Measurements from ENCODE around the gene TMEM178B.
"Not testable (repeated sequence)": the region's sequence is repeated elsewhere in the genome, so short reads cannot be mapped to it uniquely, and the experiment has no call there.

TMEM178B gene

DNA sequence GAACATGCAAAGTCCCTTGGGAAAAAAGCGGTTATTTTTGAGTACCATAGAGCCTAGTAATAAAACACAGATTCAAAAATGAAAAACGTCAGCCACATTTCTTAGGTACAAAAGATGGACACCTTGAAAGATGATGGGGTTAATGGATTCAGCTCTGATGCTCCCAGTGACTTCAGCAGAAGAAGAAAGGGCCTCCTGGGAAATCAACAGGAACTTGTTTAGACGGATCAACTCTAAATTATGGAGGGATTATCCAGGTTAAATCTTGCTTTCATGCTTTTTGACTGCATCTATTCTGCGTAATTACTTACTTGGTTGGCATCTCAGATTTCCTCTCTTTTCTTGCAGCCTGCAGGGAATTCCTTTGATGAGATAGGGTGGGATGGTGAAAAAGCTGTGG is 82.5 kb downstream of the TMEM178B start:
- H3K9ac ChIP-seq (ENCODE audit: low read depth in 1 of 2, low read length in 2 of 2), result no peak overlapping the region
- H3K4me1 ChIP-seq (ENCODE audit: control insufficient read depth in 2 of 2, insufficient read depth in 2 of 2, low read length in 2 of 2), result no peaks in the 10 kb centered on the region
- H3K4me3 ChIP-seq (ENCODE audit: low read length in 2 of 2), result no peak overlapping the region
- no peak overlapping the region for H3K27ac ChIP-seq (ENCODE audit: low read depth in 2 of 2, low read length in 2 of 2)
- no peaks in the 10 kb centered on the region for H3K9me3 ChIP-seq (ENCODE audit: control insufficient read depth in 2 of 2, low read length in 2 of 2)
- no peaks in the 10 kb centered on the region for H3K36me3 ChIP-seq (ENCODE audit: control insufficient read depth in 2 of 2, insufficient read depth in 2 of 2, low read length in 2 of 2)
- H3K27me3 ChIP-seq (ENCODE audit: control insufficient read depth in 2 of 2, insufficient read depth in 2 of 2, low read length in 2 of 2), result no peaks in the 10 kb centered on the region

DNA sequence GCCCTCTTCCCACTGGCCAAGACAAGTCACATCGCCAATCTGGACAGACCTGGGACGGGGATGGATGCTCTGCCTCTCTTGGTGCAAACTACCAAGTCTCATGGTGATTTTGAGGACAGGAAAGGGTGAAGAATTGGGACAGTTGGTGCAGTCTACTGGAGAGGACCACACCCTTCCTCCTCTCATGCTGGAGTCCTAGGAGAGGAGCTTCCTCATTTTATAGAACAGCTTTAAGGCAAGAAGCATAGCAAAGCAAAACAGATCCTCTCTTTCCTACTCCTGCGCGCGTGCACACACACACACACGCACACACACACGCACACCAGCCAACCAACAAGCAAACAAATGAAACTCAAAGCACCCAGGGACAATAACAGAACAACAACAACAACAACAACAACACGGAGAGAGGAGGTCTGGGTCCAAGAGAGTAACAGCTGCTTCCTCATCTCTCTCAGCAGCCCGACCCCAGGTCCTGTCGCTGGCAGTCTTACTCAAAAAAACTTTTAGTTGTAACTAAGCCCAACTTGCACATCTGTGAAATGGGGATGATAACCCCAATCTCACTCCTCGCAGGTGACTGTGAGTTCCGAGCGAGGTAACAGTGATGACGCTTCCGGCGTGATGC is 83.4 kb downstream of the TMEM178B start:
- Histone ChIP-seq H3K4me3 (ENCODE audit: low read length in 2 of 2) (no peak overlapping the region), H3K27me3 (ENCODE audit: control insufficient read depth in 2 of 2, insufficient read depth in 2 of 2, low read length in 2 of 2) (no peaks in the 10 kb centered on the region), H3K36me3 (ENCODE audit: control insufficient read depth in 2 of 2, insufficient read depth in 2 of 2, low read length in 2 of 2) (no peaks in the 10 kb centered on the region), H3K27ac (ENCODE audit: low read depth in 2 of 2, low read length in 2 of 2) (no peak overlapping the region), H3K9ac (ENCODE audit: low read depth in 1 of 2, low read length in 2 of 2) (no peak overlapping the region), H3K4me1 (ENCODE audit: control insufficient read depth in 2 of 2, insufficient read depth in 2 of 2, low read length in 2 of 2) (no peaks in the 10 kb centered on the region), H3K9me3 (ENCODE audit: control insufficient read depth in 2 of 2, low read length in 2 of 2) (no peaks in the 10 kb centered on the region)

DNA sequence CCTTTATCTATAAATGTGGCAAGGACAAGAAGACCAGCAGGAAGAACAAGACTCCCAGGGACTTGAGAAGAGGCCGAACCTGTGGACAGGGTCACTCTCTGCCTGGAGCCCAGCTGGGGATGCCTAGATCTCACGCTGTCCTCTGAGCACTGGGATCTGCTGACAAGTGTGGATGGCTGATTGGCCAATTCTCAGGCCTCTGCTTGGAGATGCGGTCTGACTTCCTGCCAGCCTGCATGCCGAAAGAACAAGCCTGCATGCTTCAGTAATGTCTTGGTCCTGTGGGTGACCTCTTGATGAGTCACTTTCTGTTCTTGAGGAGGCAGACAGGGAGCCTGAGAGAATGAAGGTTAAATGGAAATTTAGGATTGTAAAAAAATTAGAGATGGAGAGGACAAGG is 84.7 kb downstream of the TMEM178B start:
- H3K27ac ChIP-seq (ENCODE audit: low read depth in 2 of 2, low read length in 2 of 2), result no peak overlapping the region

DNA sequence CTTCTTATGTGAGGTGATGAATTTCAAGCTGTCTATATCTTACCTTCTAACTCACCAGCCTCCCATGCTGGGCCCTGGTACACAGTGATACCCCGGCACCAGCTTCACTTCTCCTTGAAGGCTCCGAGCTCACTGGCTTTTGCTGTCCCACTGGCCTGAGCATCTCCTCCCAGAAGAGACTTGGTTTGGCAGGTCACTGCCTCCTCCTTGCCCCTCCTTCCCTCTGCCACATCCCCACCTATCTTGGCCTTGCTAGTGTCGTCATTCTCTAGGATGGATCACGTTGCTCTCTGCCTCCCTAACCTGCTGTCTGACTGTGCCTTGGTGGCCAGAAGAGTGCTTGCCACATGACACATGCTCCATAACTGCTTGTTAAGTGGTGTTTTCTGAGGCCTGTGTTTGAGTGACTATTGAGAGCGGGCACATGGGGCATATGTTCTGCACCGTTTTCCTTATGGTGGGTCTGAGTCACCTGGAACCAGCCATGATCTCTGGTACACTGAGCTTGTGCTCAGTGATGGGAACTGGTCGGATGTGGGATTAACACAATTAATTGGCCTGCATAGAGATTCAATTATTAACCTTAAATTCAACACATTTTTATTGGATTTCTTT is 86.5 kb downstream of the TMEM178B start:
- H3K27ac ChIP-seq (ENCODE audit: low read depth in 2 of 2, low read length in 2 of 2), result no peak overlapping the region
- no peaks in the 10 kb centered on the region for H3K27me3 ChIP-seq (ENCODE audit: control insufficient read depth in 2 of 2, insufficient read depth in 2 of 2, low read length in 2 of 2)
- no peaks in the 10 kb centered on the region for H3K4me1 ChIP-seq (ENCODE audit: control insufficient read depth in 2 of 2, insufficient read depth in 2 of 2, low read length in 2 of 2)
- H3K4me3 ChIP-seq (ENCODE audit: low read length in 2 of 2), result no peak overlapping the region
- no peaks in the 10 kb centered on the region for H3K9me3 ChIP-seq (ENCODE audit: control insufficient read depth in 2 of 2, low read length in 2 of 2)
- H3K36me3 ChIP-seq (ENCODE audit: control insufficient read depth in 2 of 2, insufficient read depth in 2 of 2, low read length in 2 of 2), result no peaks in the 10 kb centered on the region
- H3K9ac ChIP-seq (ENCODE audit: low read depth in 1 of 2, low read length in 2 of 2), result no peak overlapping the region

More for the DNA sequence above, 84.7 kb downstream of the TMEM178B start:
- H3K36me3 ChIP-seq (ENCODE audit: control insufficient read depth in 2 of 2, insufficient read depth in 2 of 2, low read length in 2 of 2), result no peaks in the 10 kb centered on the region
- no peaks in the 10 kb centered on the region for H3K4me1 ChIP-seq (ENCODE audit: control insufficient read depth in 2 of 2, insufficient read depth in 2 of 2, low read length in 2 of 2)
- no peak overlapping the region for H3K4me3 ChIP-seq (ENCODE audit: low read length in 2 of 2)
- no peak overlapping the region for H3K9ac ChIP-seq (ENCODE audit: low read depth in 1 of 2, low read length in 2 of 2)
- no peaks in the 10 kb centered on the region for H3K27me3 ChIP-seq (ENCODE audit: control insufficient read depth in 2 of 2, insufficient read depth in 2 of 2, low read length in 2 of 2)
- H3K9me3 ChIP-seq (ENCODE audit: control insufficient read depth in 2 of 2, low read length in 2 of 2), result no peaks in the 10 kb centered on the region

DNA sequence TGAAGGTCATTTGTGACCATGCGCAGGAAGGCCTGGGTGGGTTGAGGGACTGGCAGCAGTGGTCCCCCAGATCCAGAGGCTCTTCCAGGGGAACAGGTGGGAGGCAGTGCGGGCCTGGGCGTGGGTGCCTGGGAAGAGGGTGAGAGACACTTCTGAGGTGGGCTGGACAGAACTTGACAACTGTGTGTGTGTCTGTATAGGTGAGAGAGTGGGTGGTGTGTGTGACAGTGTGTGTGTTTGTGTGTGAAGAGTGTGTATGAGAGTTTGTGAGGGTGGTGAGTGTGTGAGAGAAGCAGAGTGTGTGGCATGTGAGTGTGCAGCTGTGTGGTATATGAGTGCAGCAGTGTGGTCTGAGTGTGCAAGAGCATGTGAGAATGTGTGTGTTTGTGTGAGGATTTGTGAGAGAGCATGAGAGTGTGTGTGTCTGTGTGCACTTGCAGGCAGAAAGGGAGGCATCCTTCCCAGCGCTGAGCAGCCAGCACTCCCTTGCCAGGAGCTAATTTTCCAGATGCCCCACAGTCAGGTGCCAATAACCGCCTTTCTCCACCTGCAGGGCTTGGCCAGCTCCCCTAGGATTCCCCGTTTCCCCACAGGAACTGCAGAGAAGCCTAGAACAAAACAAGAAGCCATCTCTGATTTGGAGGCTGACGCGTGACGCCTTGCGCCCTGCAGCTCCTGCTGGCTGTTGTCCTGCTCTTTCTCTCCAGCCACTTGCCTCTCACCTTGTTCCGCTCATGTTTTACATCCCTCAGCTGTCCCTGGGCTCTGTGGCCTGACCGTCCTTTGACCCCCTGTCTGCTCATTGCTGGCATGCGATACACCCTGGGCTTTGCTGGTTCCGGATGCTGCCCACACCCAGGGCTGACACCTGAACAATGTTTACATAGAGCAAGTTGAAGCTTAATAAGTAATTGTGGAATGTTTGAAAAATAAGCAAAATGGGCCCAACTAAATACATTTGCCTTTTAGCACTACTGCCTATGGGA is 88.0 kb downstream of the TMEM178B start:
- no peaks in the 10 kb centered on the region for H3K9me3 ChIP-seq (ENCODE audit: control insufficient read depth in 2 of 2, low read length in 2 of 2)
- no peak overlapping the region for H3K27ac ChIP-seq (ENCODE audit: low read depth in 2 of 2, low read length in 2 of 2)
- H3K9ac ChIP-seq (ENCODE audit: low read depth in 1 of 2, low read length in 2 of 2), result no peak overlapping the region
- no peaks in the 10 kb centered on the region for H3K27me3 ChIP-seq (ENCODE audit: control insufficient read depth in 2 of 2, insufficient read depth in 2 of 2, low read length in 2 of 2)
- no peaks in the 10 kb centered on the region for H3K4me1 ChIP-seq (ENCODE audit: control insufficient read depth in 2 of 2, insufficient read depth in 2 of 2, low read length in 2 of 2)
- H3K36me3 ChIP-seq (ENCODE audit: control insufficient read depth in 2 of 2, insufficient read depth in 2 of 2, low read length in 2 of 2), result no peaks in the 10 kb centered on the region
- H3K4me3 ChIP-seq (ENCODE audit: low read length in 2 of 2), result no peak overlapping the region

DNA sequence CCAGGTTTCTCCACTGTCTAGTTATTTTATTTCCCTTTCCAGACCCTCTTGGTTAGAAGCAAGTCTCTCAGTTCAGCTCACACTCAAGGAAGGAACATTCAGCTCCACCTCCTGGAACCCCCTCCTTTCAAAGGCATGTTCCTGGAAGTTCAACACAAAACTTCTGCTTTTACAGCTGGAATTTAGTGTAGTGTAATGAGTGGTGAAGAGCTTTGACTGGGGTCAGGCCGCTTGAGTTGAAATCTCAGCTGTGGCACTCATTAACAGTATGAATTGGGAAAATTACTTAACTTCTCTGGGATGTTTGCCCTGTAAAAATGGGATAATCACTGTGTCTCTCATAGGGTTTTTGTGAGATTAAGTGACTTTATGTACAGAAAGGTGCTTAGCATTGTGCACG is 91.7 kb downstream of the TMEM178B start:
- H3K9ac ChIP-seq (ENCODE audit: low read depth in 1 of 2, low read length in 2 of 2), result no peak overlapping the region
- no peak overlapping the region for H3K4me3 ChIP-seq (ENCODE audit: low read length in 2 of 2)
- H3K27ac ChIP-seq (ENCODE audit: low read depth in 2 of 2, low read length in 2 of 2), result no peak overlapping the region
- H3K4me1 ChIP-seq (ENCODE audit: control insufficient read depth in 2 of 2, insufficient read depth in 2 of 2, low read length in 2 of 2), result no peaks in the 10 kb centered on the region
- no peaks in the 10 kb centered on the region for H3K9me3 ChIP-seq (ENCODE audit: control insufficient read depth in 2 of 2, low read length in 2 of 2)
- no peaks in the 10 kb centered on the region for H3K27me3 ChIP-seq (ENCODE audit: control insufficient read depth in 2 of 2, insufficient read depth in 2 of 2, low read length in 2 of 2)
- H3K36me3 ChIP-seq (ENCODE audit: control insufficient read depth in 2 of 2, insufficient read depth in 2 of 2, low read length in 2 of 2), result no peaks in the 10 kb centered on the region

DNA sequence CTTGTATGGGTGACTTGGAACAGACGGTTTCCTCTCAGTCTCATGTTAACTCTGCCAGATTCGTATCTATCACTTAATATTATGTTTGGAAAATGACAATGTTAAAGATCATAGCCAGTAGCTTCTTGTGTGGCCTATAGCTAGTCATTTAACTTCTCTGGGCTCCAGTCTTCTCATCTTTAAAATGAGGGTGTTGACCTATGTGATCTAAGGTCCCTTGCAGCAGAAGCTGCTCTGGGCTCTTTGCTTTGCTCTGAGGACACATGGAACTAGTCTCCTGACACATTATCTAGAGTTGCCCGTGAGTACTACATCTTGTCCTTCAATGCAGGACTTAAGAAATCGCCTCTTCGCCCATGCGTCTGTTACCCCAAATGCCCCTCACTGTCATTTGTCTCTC is 93.1 kb downstream of the TMEM178B start:
- no peaks in the 10 kb centered on the region for H3K36me3 ChIP-seq (ENCODE audit: control insufficient read depth in 2 of 2, insufficient read depth in 2 of 2, low read length in 2 of 2)
- H3K9me3 ChIP-seq (ENCODE audit: control insufficient read depth in 2 of 2, low read length in 2 of 2), result no peaks in the 10 kb centered on the region
- no peak overlapping the region for H3K27ac ChIP-seq (ENCODE audit: low read depth in 2 of 2, low read length in 2 of 2)
- no peak overlapping the region for H3K4me3 ChIP-seq (ENCODE audit: low read length in 2 of 2)
- no peaks in the 10 kb centered on the region for H3K4me1 ChIP-seq (ENCODE audit: control insufficient read depth in 2 of 2, insufficient read depth in 2 of 2, low read length in 2 of 2)
- no peak overlapping the region for H3K9ac ChIP-seq (ENCODE audit: low read depth in 1 of 2, low read length in 2 of 2)
- H3K27me3 ChIP-seq (ENCODE audit: control insufficient read depth in 2 of 2, insufficient read depth in 2 of 2, low read length in 2 of 2), result no peaks in the 10 kb centered on the region

DNA sequence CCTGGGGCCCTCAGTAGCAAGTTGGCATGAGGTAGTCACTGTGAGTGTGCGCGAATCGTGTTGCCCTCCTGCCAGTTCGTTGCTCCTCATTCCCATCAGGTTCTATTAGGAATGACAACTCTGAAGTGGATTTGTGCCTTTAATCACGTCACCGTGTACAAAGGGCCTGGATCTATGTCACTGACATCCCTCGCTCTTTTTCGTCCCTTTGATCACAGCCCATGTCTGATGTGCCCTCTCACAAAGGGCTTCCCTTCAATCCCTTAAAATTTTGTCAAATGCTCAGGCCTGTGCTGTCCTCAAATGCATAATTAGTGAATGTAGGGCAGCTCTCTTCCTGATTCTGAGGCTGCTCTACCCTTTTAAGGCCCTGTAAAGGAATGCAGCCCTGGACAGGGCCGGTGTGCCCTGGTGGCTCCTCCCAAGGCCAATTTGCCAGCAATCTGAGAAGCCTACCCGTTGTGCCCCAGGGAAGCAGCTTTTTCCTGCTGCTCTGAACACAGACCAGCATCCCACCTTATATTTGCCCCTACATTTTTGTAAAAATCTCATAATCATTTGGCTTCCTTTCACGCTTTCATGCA is 93.6 kb downstream of the TMEM178B start:
- no peak overlapping the region for H3K4me3 ChIP-seq (ENCODE audit: low read length in 2 of 2)
- H3K4me1 ChIP-seq (ENCODE audit: control insufficient read depth in 2 of 2, insufficient read depth in 2 of 2, low read length in 2 of 2), result no peaks in the 10 kb centered on the region
- H3K9ac ChIP-seq (ENCODE audit: low read depth in 1 of 2, low read length in 2 of 2), result no peak overlapping the region
- H3K36me3 ChIP-seq (ENCODE audit: control insufficient read depth in 2 of 2, insufficient read depth in 2 of 2, low read length in 2 of 2), result no peaks in the 10 kb centered on the region
- no peak overlapping the region for H3K27ac ChIP-seq (ENCODE audit: low read depth in 2 of 2, low read length in 2 of 2)
- H3K9me3 ChIP-seq (ENCODE audit: control insufficient read depth in 2 of 2, low read length in 2 of 2), result no peaks in the 10 kb centered on the region
- no peaks in the 10 kb centered on the region for H3K27me3 ChIP-seq (ENCODE audit: control insufficient read depth in 2 of 2, insufficient read depth in 2 of 2, low read length in 2 of 2)

DNA sequence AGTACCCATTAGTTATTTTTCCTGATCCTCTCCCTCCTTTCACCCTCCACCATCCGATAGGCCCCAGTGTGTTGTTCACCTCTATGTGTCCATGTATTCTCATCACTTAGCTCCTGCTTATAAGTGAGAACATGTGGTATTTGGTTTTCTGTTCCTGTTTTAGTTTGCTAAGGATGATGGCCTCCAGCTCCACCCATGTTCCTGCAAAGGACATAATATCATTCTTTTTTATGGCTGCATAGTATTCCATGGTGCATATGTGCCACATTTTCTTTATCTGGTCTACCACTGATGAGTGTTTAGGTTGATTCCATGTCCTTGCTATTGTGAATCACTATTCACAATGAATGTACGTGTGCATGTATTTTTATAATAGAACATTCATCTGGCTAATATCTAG is 95.3 kb downstream of the TMEM178B start:
- not testable (repeated sequence) for H3K4me3 ChIP-seq (ENCODE audit: low read length in 2 of 2); H3K27ac ChIP-seq (ENCODE audit: low read depth in 2 of 2, low read length in 2 of 2); H3K36me3 ChIP-seq (ENCODE audit: control insufficient read depth in 2 of 2, insufficient read depth in 2 of 2, low read length in 2 of 2); H3K9ac ChIP-seq (ENCODE audit: low read depth in 1 of 2, low read length in 2 of 2); H3K27me3 ChIP-seq (ENCODE audit: control insufficient read depth in 2 of 2, insufficient read depth in 2 of 2, low read length in 2 of 2); H3K9me3 ChIP-seq (ENCODE audit: control insufficient read depth in 2 of 2, low read length in 2 of 2); H3K4me1 ChIP-seq (ENCODE audit: control insufficient read depth in 2 of 2, insufficient read depth in 2 of 2, low read length in 2 of 2)

DNA sequence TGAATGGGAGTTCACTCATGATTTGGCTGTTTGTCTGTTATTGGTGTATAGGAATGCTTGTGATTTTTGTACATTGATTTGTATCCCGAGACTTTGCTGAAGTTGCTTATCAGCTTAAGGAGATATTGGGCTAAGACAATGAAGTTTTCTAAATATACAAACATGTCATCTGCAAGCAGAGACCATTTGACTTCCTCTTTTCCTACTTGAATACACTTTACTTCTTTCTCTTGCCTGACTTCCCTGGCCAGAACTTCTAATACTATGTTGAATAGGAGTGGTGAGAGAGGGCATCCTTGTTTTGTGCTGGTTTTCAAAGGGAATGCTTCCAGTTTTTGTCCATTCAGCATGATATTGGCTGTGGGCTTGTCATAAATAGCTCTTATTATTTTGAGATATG is 101.9 kb downstream of the TMEM178B start:
- H3K27me3 ChIP-seq (ENCODE audit: control insufficient read depth in 2 of 2, insufficient read depth in 2 of 2, low read length in 2 of 2); H3K4me1 ChIP-seq (ENCODE audit: control insufficient read depth in 2 of 2, insufficient read depth in 2 of 2, low read length in 2 of 2); H3K4me3 ChIP-seq (ENCODE audit: low read length in 2 of 2); H3K27ac ChIP-seq (ENCODE audit: low read depth in 2 of 2, low read length in 2 of 2); H3K9ac ChIP-seq (ENCODE audit: low read depth in 1 of 2, low read length in 2 of 2); H3K36me3 ChIP-seq (ENCODE audit: control insufficient read depth in 2 of 2, insufficient read depth in 2 of 2, low read length in 2 of 2); H3K9me3 ChIP-seq (ENCODE audit: control insufficient read depth in 2 of 2, low read length in 2 of 2): not testable (repeated sequence)

Measured in mucosa of rectum (tissue), 2 donors.